SJCRH30 (cell line): ENCODE measurements around the gene ZNF862. TPM values are rescaled to one million over a fixed set of nuclear protein-coding genes. Genes with fewer than 3 reads are reported as not detected.

Experiments used
- DNase-seq, 2 experiments: peaks; one replicate each; pipeline ENCODE4 v3.0.0-alpha.2; 2015 to 2020
- H3K27ac ChIP-seq: fragments of 250-450 bp; sonication (Bioruptor Pico); 2 replicates; pipeline ENCODE4 v1.5.1; 2020; ENCODE audit warnings: mild to moderate bottlenecking, moderate library complexity
- H3K27me3 ChIP-seq: fragments of 250-450 bp; sonication (Bioruptor Pico); 2 replicates; pipeline ENCODE4 v1.5.1; 2020; ENCODE audit warnings: mild to moderate bottlenecking, moderate library complexity
- H3K36me3 ChIP-seq: fragments of 250-450 bp; sonication (Bioruptor Pico); 2 replicates; pipeline ENCODE4 v1.5.1; 2020; ENCODE audit warnings: mild to moderate bottlenecking, moderate library complexity
- H3K4me1 ChIP-seq: fragments of 250-450 bp; sonication (Bioruptor Pico); 2 replicates; pipeline ENCODE4 v1.5.1; 2020; ENCODE audit warnings: mild to moderate bottlenecking, moderate library complexity
- H3K4me3 ChIP-seq: fragments of 250-450 bp; sonication (Bioruptor Pico); 2 replicates; pipeline ENCODE4 v1.5.1; 2020; ENCODE audit warnings: mild to moderate bottlenecking, moderate library complexity
- H3K9me3 ChIP-seq: fragments of 250-450 bp; sonication (Bioruptor Pico); replicated peaks from 2 replicates; pipeline ENCODE4 v1.5.1; 2020; ENCODE audit warnings: mild to moderate bottlenecking, moderate library complexity
- total RNA-seq: library from RNA; depleted of rRNA; stranded (reverse); fragments of >200 nt; shearing (Covaris generic); gene quantifications from 2 replicates; pipeline ENCODE4 v1.2.3, GENCODE V29; 2014

ZNF862 gene
- total RNA-seq, 1 experiment from 2014 or later, result 1.0 TPM

- Histone ChIP-seq H3K27me3 (no peaks in the 10 kb centered on the region), H3K4me1 (no peaks in the 10 kb centered on the region), H3K27ac (no peak overlapping the region), H3K36me3 (no peaks in the 10 kb centered on the region), H3K4me3 (no peak overlapping the region), H3K9me3 (no peaks in the 10 kb centered on the region)
- DNase-seq, result no peak
Observed at GRCh38 chr7:149801816-149802215, 36.4 kb upstream of the ZNF862 start.

GRCh38 chr7:149802966-149803365 is 35.2 kb upstream of the ZNF862 start:
- H3K27me3 ChIP-seq, result 0 out of 2 replicates have a peak, but pooled peaks cover 3% of the 10 kb centered on the region
- no peak overlapping the region for H3K27ac ChIP-seq
- H3K9me3 ChIP-seq, result no peaks in the 10 kb centered on the region
- DNase-seq, result no peak
- H3K4me1 ChIP-seq, result no peaks in the 10 kb centered on the region
- H3K36me3 ChIP-seq, result no peaks in the 10 kb centered on the region
- no peak overlapping the region for H3K4me3 ChIP-seq

- no peaks in the 10 kb centered on the region for H3K4me1 ChIP-seq
- H3K27ac ChIP-seq, result no peak overlapping the region
- no peaks in the 10 kb centered on the region for H3K9me3 ChIP-seq
- 0 out of 2 replicates have a peak, but pooled peaks cover 3% of the 10 kb centered on the region for H3K27me3 ChIP-seq
- no peak for DNase-seq
- H3K4me3 ChIP-seq, result no peak overlapping the region
- H3K36me3 ChIP-seq, result no peaks in the 10 kb centered on the region
Observed at GRCh38 chr7:149803551-149804074, 34.6 kb upstream of the ZNF862 start.

DNA sequence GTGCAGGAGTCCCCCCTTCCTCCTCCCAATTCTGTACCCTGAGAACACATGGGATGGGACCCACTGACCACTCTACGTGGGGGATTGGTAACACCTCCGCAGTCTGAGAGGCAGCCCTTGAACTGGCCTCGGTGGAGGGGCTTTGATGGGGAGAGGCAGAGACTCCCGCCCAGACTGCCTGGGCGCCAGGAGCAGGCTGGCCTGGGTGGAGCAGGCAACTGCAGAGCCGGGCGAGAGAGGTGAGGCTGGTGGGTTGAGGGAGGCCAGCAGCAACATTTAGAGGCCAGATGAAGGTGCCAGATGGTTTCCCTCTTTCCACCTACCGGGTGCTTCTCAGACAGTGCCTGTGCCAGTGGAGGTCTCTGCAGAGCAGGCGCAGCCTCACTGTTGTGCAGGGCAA is 34.1 kb upstream of the ZNF862 start:
- no peak for DNase-seq
- Histone ChIP-seq H3K9me3 (no peaks in the 10 kb centered on the region), H3K4me3 (no peak overlapping the region), H3K4me1 (no peaks in the 10 kb centered on the region), H3K36me3 (no peaks in the 10 kb centered on the region), H3K27ac (no peak overlapping the region), H3K27me3 (0 out of 2 replicates have a peak, but pooled peaks cover 3% of the 10 kb centered on the region)

GRCh38 chr7:149806726-149807125 is 31.4 kb upstream of the ZNF862 start:
- no peaks in the 10 kb centered on the region for H3K4me1 ChIP-seq
- H3K27ac ChIP-seq, result no peak overlapping the region
- H3K36me3 ChIP-seq, result no peaks in the 10 kb centered on the region
- no peak for DNase-seq
- no peaks in the 10 kb centered on the region for H3K9me3 ChIP-seq
- peaks cover 12% of the 10 kb centered on the region; the same call in 1 of the 2 replicates for H3K27me3 ChIP-seq
- H3K4me3 ChIP-seq, result no peak overlapping the region

DNA sequence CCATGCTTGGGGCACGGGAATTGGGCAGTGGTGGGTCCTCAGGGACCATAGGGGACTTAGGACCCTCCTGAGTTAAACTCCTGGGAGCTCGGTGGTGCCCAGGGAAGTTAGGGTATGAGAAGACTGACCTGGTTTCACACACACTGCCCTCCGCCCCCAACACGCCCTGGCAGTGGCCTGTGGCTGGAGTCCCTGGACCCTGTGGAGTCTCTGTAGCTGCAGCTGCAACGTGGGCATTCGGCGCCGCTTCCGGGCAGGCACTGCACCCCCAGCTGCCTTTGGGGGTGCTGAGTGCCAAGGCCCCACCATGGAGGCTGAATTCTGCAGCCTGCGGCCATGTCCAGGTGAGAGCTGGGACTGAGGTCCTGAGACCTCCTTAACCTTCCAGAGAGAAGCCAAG is 29.9 kb upstream of the ZNF862 start:
- H3K4me1 ChIP-seq, result no peaks in the 10 kb centered on the region
- no peaks in the 10 kb centered on the region for H3K9me3 ChIP-seq
- H3K27me3 ChIP-seq, result peaks cover 12% of the 10 kb centered on the region; the same call in 1 of the 2 replicates
- no peak for DNase-seq
- no peaks in the 10 kb centered on the region for H3K36me3 ChIP-seq
- H3K27ac ChIP-seq, result no peak overlapping the region
- H3K4me3 ChIP-seq, result no peak overlapping the region

- H3K9me3 ChIP-seq, result no peaks in the 10 kb centered on the region
- H3K4me3 ChIP-seq, result no peak overlapping the region
- DNase-seq, result no peak
- no peaks in the 10 kb centered on the region for H3K4me1 ChIP-seq
- peaks cover 12% of the 10 kb centered on the region; the same call in 1 of the 2 replicates for H3K27me3 ChIP-seq
- no peaks in the 10 kb centered on the region for H3K36me3 ChIP-seq
- H3K27ac ChIP-seq, result no peak overlapping the region
Observed at GRCh38 chr7:149809215-149809614, 29.0 kb upstream of the ZNF862 start.

GRCh38 chr7:149811221-149811620 is 27.0 kb upstream of the ZNF862 start:
- Histone ChIP-seq H3K9me3 (no peaks in the 10 kb centered on the region), H3K27ac (no peak overlapping the region), H3K27me3 (peaks cover 21% of the 10 kb centered on the region; the same call in 1 of the 2 replicates), H3K36me3 (no peaks in the 10 kb centered on the region), H3K4me3 (no peak overlapping the region), H3K4me1 (no peaks in the 10 kb centered on the region)
- DNase-seq, result no peak

GRCh38 chr7:149811831-149812490 is 26.2 kb upstream of the ZNF862 start:
- Histone ChIP-seq H3K27ac (no peak overlapping the region), H3K36me3 (no peaks in the 10 kb centered on the region), H3K4me3 (no peak overlapping the region), H3K27me3 (peaks cover 23% of the 10 kb centered on the region; the same call in 1 of the 2 replicates), H3K4me1 (no peaks in the 10 kb centered on the region), H3K9me3 (no peaks in the 10 kb centered on the region)
- DNase-seq, result no peak

- no peaks in the 10 kb centered on the region for H3K36me3 ChIP-seq
- H3K4me3 ChIP-seq, result no peak overlapping the region
- no peaks in the 10 kb centered on the region for H3K4me1 ChIP-seq
- no peak for DNase-seq
- H3K27ac ChIP-seq, result no peak overlapping the region
- H3K27me3 ChIP-seq, result peaks cover 26% of the 10 kb centered on the region; the same call in 1 of the 2 replicates
- no peaks in the 10 kb centered on the region for H3K9me3 ChIP-seq
Observed at GRCh38 chr7:149813254-149814035, 24.7 kb upstream of the ZNF862 start.

DNA sequence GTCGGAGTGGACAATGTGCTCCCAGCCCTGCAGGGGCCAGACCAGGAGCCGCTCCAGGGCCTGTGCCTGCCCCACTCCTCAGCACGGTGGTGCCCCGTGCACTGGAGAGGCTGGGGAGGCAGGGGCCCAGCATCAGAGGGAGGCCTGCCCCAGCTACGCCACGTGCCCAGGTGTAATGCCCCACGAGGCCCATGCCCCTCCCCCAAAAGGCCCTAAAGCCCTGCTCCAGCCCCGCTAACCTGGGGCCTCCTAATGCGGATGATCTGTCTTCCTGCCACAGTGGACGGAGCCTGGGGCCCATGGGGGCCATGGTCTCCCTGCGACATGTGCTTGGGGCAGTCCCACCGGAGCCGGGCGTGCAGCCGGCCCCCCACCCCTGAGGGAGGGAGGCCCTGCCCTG is 23.7 kb upstream of the ZNF862 start:
- no peak overlapping the region for H3K4me3 ChIP-seq
- H3K4me1 ChIP-seq, result no peaks in the 10 kb centered on the region
- H3K36me3 ChIP-seq, result no peaks in the 10 kb centered on the region
- no peak overlapping the region for H3K27ac ChIP-seq
- H3K27me3 ChIP-seq, result peaks cover 27% of the 10 kb centered on the region; the same call in 1 of the 2 replicates
- DNase-seq, result no peak
- H3K9me3 ChIP-seq, result no peaks in the 10 kb centered on the region

GRCh38 chr7:149815121-149815520 is 23.1 kb upstream of the ZNF862 start:
- Histone ChIP-seq H3K9me3 (no peaks in the 10 kb centered on the region), H3K27me3 (peaks cover 30% of the 10 kb centered on the region; the same call in 1 of the 2 replicates), H3K27ac (no peak overlapping the region), H3K4me3 (no peak overlapping the region), H3K4me1 (no peaks in the 10 kb centered on the region), H3K36me3 (no peaks in the 10 kb centered on the region)
- DNase-seq, result no peak

DNA sequence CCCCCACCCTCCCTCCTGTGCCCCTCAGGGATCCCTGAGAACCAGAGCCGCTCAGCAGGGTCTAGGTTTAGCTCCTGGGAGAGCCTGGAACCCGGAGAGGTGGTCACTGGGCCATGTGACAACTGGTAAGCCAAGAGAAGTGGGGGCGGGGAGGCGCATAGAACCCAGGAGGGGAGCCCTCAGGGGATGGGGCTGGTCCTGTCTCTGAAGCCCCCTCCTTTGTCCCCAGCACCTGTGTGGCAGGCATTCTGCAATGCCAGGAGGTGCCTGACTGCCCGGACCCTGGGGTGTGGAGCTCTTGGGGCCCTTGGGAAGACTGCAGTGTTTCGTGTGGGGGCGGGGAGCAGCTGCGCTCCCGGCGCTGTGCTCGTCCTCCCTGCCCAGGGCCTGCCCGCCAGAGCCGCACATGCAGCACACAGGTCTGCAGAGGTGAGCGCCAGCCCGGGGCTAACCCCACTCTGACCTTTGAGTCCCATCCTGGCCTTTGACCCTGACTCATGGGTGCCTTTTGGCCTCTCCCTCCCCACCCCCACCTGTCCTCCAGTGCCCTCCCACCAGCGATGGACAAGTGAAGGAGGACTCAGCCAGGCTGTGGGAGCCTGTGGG is 22.4 kb upstream of the ZNF862 start:
- Histone ChIP-seq H3K9me3 (no peaks in the 10 kb centered on the region), H3K4me3 (no peak overlapping the region), H3K27me3 (peaks cover 31% of the 10 kb centered on the region; the same call in 1 of the 2 replicates), H3K36me3 (no peaks in the 10 kb centered on the region), H3K27ac (no peak overlapping the region), H3K4me1 (no peaks in the 10 kb centered on the region)
- DNase-seq, result no peak

DNA sequence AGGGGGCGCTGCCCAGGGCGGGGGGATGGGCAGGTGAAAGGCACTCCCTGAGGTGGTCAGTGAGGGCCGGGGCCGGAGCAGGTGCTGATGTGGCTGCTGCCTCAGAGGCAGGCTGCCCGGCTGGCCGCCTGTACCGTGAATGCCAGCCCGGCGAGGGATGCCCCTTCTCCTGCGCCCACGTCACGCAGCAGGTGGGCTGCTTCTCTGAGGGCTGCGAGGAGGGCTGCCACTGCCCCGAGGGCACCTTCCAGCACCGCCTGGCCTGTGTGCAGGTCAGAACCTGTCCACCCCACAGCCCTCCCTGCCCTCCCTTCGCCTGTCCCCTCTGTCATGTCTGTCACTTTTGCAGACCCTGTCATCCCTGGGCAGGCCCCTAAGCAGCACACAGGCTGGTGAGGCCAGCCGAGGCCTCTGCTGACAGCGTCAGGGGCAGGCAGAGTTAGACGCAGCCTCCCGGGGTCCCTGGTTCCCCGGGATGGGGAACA is 21.9 kb upstream of the ZNF862 start:
- H3K36me3 ChIP-seq, result no peaks in the 10 kb centered on the region
- no peak for DNase-seq
- H3K27me3 ChIP-seq, result peaks cover 31% of the 10 kb centered on the region; the same call in 1 of the 2 replicates

GRCh38 chr7:149816794-149817193 is 21.4 kb upstream of the ZNF862 start:
- peaks cover 34% of the 10 kb centered on the region for H3K27me3 ChIP-seq
- no peaks in the 10 kb centered on the region for H3K9me3 ChIP-seq
- no peak for DNase-seq
- H3K36me3 ChIP-seq, result no peaks in the 10 kb centered on the region
- no peak overlapping the region for H3K27ac ChIP-seq
- H3K4me1 ChIP-seq, result no peaks in the 10 kb centered on the region; the same call in 1 of the 2 replicates
- no peak overlapping the region for H3K4me3 ChIP-seq

More for the DNA sequence above, 21.9 kb upstream of the ZNF862 start:
- Histone ChIP-seq H3K4me1 (no peaks in the 10 kb centered on the region), H3K9me3 (no peaks in the 10 kb centered on the region), H3K4me3 (no peak overlapping the region), H3K27ac (no peak overlapping the region)
